Astrocyte (in vitro differentiated cells and primary cell): ENCODE data around the gene ZNF837.

Experiments
- CTCF ChIP-seq: IDR thresholded peaks from 2 replicates; pipeline ENCODE4 v1.5.1; 2011; ENCODE audit warnings: low read depth, mild to moderate bottlenecking, inconsistent platforms, low read length, moderate library complexity; ENCODE audit not compliant: insufficient read depth
- EZH2 ChIP-seq: IDR thresholded peaks from 2 replicates; pipeline ENCODE4 v1.6.1; 2012; ENCODE audit warnings: mild to moderate bottlenecking, low read length, inconsistent platforms; ENCODE audit not compliant: insufficient read depth

DNA sequence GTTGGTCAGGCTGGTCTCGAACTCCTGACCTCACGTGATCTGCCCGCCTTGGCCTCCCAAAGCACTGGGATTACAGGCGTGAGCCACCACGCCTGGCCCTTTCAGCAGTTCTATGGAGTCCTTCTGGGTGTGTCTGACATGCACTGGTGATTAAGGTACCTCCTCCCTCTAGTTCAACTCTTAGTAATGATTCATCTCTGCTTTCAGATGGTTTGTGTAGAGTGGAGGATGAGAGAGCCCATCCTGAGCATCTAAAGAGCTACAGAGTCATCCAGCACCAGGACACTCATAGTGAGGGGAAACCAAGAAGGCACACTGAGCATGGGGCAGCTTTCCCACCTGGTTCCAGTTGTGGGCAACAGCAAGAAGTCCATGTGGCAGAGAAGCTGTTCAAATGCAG, 35.8 kb upstream of the ZNF837 start:
- no peak for TF ChIP-seq CTCF
- no peak for TF ChIP-seq EZH2
